Mesangial cell (primary cell): ENCODE results near the gene BRIP1. TPM values are rescaled to one million over a fixed set of nuclear protein-coding genes. Genes with fewer than 3 reads are reported as not detected.

ENCODE experiments used
- total RNA-seq: library from RNA; depleted of rRNA; stranded (reverse); fragments of >200 nt; gene quantifications from 2 replicates; pipeline ENCODE4 v1.2.3, GENCODE V29; 2015

Gene BRIP1
- total RNA-seq, result 1.5 and 12.1 TPM in 2 replicates

GRCh38 chr17:61862975-61863800, at the start of gene BRIP1:
Gene BRIP1 (minus strand): TSS chr17:61863528. CDS start chr17:61861539, 1,989 bp downstream.

Other genes starting within 250 kb of the BRIP1 start
- gene INTS2, start 64.5 kb upstream of the BRIP1 start, total RNA-seq, result 7.9 and 8.0 TPM in 2 replicates
- 25.4 and 27.4 TPM in 2 replicates for gene MED13, start 201.8 kb upstream of the BRIP1 start, total RNA-seq